ENCODE data around the gene FOXO3.
A peak's percentile ranks its signal among the peaks of the same experiment; 100 is the strongest.
"Not testable (repeated sequence)": the region's sequence is repeated elsewhere in the genome, so short reads cannot be mapped to it uniquely, and the experiment has no call there.

FOXO3 gene

GRCh38 chr6:108560463-108561308 lies at the start of gene FOXO3:
Gene FOXO3, plus strand, starts transcription at chr6:108560917. Its CDS starts 292 bp downstream, at chr6:108561209.
- peak; percentile 25 to 92 (median 79) for DNase-seq

DNA sequence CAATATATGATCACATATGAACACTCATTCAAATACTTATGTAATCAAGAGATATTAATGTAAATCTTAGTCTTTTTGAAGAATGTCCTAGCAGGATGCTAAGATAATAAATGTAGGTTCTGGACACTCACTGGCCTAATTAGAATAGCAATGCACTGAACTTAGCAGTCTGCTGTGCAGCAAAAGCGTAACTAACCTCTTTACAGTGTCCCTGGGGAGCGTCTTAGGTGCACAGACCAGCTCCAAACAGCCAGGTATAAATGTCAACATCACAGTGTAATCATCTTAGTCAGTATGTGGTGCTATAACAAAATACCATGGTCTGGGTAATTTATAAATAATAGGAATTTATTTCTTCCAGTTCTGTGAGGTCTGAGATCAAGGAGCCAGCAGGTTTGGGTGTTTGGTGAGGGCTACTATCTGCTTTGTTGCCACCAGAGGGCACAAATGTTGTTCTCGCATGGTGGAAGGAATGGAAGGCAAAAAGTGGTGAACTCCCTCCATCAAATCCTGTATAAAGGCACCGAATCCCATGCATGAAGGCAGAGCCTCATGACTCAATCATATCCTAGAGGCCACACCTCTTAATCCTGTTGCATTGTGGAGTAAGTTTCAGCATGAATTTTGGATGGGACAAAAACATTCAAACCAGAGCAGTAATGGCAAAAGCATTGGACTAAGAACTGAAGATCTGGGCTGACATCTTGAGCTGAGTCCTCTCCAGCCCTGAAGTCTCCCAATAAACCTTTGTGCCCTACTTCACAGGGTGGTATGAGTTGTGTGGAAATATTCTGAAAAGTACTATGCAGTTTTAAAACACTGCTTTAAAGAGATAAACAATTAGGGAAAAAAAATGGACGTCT lies 41.8 kb upstream of the FOXO3 start:
- no peak for DNase-seq

- no peak for DNase-seq
These were observed 39.1 kb upstream of the FOXO3 start for GRCh38 chr6:108521616-108522107.

DNA sequence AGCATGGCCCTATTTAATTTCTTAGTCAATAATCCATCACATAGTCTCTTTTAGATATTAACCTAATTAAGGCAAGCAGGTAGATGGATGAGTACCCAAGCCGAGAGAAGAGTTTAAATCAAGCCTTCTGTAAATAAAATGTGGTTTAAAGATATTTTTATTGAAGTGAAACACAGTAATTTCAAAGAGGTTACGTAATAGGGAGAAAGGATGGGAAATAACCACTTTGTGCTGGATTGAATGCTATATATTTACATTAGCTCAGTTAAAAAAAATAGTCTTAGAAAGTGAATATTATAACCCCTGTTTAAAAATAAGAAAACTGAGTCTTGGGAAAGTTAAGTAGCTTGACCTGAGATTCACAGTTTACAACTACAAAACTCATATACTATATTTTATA lies 37.0 kb upstream of the FOXO3 start:
- DNase-seq, result no peak

DNA sequence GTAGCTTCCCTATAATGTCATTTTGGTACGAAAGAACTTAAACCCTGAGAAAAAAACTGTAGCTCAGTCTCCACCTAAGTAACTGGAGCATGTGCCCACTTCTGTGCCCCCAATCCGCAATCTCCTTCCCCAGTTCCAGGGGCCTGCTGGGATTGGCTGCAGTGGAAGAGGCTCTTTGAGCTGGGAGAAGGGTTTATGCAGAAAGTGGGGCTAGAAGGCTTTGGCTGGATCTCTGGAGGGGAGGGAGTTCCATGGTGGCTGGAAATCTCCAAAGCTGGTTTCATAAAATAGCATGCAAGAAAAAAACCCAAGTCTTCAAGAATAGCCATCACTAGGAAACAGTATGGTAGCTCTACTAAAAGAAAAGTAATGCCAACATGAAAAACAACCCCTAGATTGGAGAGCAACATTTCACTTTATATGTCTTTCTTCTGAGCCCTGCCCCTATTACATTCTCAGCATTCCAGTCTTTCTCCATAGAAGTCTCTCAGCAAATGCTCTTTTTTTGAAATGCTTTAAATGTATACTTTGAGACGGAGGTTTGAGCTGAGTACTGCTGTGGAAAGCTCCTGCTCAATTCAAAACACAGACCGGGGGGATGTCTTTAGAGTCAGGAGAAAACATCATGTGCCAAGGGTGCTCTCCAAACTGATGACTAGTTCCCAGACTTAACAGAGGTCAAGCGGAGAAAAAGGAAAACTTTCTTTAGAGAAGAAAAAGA lies 36.0 kb upstream of the FOXO3 start:
- DNase-seq, result no peak

GRCh38 chr6:108526739-108527174 lies 34.0 kb upstream of the FOXO3 start:
- peak in 1 of 14 donors; percentile 7 for DNase-seq

DNA sequence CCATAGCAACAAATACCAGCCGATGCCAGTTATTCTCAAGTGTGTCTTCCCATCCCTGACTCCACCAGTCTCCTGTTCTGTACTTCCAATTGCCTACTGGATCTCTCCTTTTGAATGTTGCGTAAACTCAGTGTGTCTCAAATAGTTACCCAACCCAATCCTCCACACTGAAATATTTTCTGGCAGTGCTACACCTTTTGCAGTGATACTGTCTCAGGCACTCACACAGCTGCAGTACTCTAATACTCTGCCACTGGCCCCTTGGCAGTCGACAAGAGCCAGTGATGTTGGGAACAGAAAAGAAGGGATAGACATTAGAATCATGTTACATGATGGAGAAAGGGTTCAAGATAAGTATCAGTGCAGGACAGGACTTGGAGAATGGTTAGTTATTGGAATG lies 31.8 kb upstream of the FOXO3 start:
- no peak for DNase-seq

DNA sequence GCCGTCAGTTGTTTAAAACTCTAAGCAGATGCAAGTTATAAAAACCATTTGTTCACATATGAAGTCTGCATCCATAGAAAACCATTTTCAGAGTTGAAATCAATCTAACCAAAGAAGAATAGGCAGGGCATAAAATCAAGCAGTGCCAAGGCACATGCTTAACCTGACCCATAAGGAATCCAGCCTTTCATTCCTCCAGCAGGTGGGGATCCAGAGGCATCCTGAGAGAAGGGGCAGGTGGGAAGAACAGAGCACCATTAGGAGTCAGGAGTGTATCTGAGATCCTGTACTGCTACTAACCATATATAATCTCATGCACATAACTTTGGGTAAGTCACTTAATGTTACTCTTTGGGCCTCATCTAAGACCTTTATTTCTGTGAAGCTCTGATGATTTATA lies 29.4 kb upstream of the FOXO3 start:
- no peak for DNase-seq

DNA sequence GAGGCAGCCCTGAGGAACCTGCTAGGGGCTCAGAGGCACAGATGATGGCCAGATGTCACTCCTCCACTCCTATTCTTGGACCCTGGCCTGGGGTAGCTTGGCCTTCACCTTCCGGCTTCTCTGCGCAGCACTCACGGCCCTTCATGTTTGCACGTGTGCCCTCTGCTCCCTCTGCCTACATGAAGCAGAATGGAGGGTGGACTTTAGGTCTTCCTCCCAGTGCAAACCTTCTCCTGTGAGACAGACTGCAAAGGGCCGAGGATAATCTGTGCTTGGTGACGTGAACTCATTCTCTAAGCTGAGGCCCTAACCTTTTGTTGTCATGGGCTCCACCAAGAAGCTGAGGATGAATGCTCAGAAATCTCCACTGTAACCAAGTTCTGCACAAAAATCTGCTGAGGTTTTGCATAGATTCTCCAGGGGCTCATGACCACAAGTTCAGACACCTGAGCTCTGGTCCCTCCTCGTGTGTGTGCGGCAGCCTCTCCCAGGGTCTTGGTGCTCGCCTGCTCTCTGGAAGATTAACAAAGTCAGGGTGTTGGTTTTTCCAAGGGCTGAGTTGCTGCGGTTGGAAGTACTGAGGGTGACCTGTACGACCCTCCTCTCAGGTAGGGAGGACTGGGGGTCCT lies 25.5 kb upstream of the FOXO3 start:
- no peak for DNase-seq

- not testable (repeated sequence) for DNase-seq
These were observed 24.7 kb upstream of the FOXO3 start for GRCh38 chr6:108535920-108536535.

DNA sequence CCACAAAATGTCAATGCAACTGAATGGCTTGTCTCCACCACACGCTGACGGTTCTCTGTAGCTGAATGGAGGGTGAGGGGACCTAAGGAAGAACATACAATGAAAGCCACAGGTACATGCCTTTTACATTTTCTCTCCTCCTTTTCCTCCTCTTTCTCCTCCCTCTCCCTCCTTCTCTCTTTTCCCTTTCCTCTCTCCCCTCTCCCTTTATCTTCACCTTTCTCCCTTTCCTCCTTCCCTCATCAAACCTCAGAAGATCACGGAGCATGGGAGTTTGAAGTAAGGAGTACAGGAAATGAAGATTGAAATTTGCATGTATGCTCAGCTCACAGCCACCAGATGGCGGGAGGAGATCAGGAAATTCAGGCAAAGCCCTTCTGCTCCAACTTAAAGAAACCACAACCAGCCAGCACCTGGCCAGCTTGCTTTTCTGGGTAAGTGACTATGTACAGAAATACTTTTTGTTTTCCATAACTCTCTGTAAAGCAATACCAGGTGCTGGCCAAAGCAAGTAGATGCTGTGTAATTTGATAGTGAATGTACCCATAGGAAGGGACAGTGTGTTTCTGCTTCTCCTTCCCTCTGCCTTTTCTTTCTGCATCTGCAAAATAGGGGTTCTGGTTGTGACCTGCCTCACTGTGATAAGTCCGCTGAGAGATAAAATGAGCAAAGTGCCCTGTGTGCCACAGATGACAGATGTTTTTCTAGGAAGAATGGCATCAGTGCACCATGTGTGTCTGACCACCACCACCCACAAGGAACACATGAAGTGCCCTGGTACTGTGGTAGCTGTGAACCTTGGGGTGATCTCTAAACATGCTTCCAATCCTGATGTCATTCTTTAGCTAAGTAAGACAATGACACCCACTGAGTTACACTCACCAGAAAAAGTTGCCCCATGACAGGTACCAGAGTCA lies 18.6 kb upstream of the FOXO3 start:
- DNase-seq, result peak in 11 of 14 donors; percentile 15 to 59 (median 40)

DNA sequence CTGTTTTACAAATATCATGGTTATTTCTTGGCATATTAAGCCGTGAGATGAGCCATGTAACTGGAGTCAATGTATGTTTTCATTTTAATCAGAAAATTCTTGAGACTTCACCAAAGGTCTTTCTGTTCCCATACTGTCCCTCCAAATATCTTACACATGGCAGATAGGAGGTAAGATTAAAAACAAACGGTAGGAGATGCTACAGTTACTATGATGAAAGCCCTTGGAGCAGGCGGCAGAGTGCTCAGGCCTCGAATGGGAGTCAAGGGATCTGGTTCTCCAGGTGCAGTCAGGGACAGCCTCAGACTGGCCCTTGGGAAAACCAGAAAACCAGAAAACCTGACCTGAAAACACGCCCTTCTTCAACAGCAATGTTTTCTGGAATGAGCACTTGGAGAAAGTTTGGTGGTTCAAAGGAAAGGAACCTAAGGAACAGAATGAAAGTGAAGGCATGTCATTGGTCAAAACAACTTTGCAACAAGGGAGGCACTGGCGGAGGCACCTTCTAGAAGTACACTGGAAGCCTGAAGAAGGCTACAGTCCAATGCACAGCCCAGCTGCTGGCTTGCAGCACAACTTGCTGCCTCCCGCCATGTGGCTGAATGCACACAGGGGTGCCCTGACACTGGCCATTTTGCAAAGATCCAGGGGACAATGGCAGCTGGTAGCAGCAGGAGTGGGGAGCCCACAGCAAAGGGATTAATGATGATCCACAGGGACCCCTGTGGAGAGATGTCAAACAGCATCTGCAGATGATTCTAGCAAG lies 17.4 kb upstream of the FOXO3 start:
- no peak for DNase-seq

DNA sequence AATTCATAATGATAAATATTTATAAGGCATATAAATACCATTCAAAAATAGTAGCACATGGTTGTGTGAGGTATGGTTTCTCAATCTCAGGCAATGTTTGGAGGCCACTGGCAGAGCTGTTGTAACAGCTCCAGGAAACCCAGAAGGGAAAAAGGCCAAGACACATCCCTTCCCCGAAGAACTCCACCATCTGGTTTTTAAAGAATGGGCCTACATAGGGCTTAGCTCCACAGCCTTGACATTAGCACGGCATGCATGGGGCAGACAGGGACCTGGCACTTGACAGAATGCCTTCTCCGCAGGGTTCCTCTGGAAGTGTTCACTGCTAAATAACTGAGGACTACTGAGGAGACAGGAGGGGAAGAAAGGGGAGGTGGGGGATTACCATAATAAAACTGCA lies 16.1 kb upstream of the FOXO3 start:
- DNase-seq, result peak in 1 of 14 donors; percentile 76

- no peak for DNase-seq
These were observed 14.4 kb upstream of the FOXO3 start for GRCh38 chr6:108546079-108547049.

DNA sequence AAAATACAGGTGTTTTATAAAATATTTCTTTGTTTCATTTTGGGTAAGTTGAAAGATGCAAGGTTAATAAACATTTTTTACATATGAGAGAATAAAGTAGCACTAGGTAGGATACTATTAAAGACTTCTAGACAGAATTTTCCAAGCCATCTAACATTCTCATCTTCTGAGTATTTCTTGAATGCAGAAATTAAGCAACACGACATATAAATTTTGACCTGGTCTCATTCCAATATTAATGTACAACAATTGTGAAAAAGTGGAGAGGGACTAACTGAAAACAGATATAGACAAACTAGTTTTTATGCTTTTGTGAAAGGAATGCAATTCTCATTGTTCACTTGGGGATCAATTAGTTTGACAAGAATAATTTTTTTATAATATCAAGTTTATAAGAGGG lies 11.5 kb upstream of the FOXO3 start:
- DNase-seq, result no peak

- DNase-seq, result no peak
These were observed 11.0 kb upstream of the FOXO3 start for GRCh38 chr6:108549741-108550140.

DNA sequence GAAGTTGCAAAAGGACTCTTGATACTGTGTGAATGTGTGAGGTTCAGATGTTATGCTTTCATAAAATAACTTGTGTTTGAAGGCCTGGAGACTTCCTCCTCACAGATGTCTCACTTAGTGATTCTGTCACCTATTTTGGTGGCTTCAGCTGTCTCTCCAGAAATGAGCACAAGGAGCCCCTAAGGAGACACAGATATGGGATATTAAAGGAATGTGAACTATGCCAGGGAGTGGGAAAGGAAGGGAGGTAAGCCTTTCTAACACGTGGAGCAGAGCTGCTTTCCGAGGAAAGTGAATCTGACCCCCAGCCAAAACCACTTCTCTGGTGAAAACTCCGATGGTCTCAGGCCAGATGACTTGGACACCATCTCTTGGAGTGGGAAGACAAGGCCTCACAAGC lies 10.5 kb upstream of the FOXO3 start:
- no peak for DNase-seq

GRCh38 chr6:108555399-108556052 lies 5.2 kb upstream of the FOXO3 start:
- no peak for DNase-seq

Data from C1 segment of cervical spinal cord (tissue), 14 donors.